HG03558 (cell line): Measurements from ENCODE around the gene KRTAP2-2.
"Not testable (repeated sequence)": the region's sequence is repeated elsewhere in the genome, so short reads cannot be mapped to it uniquely, and the experiment has no call there.

Source experiments
- ATAC-seq: cut with Tn5 transposase; IDR thresholded peaks from one replicate; pipeline ENCODE4 v1.9.1; 2021; ENCODE audit warnings: moderate number of reproducible peaks; ENCODE audit not compliant: unreplicated experiment; ENCODE audit errors: extremely low read depth

KRTAP2-2 gene

DNA sequence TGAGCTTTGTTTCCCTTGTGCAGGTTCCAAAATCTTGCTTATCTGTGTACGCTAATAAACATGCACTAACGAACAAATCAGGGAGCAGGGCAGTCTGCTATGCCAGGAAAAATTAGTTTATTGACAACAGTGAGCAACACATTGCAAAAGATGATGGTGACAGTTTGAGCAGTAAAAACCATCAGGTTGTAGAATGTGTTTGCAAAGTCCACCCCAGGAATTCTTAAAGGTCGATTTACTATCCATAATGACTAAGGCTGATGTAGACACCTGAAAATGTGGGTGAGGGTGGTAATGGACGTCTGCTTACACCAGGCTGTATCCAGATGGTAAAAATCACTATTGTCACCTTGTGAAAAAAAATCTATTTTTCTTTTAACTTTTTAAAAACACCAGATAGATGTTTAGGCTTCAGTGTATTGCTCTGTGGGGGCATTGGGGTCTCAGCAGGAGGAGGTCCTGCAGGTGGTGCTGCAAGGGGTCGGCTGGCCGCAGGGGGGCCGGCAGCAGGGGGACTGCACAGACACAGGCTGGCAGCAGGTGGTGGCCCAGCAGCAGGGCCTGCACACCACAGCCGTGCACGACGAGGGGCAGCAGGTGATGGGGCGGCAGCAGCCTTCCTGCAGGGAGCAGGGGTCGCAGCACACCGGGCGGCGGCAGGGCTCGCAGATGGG is 10.1 kb upstream of the KRTAP2-2 start:
- ATAC-seq = not testable (repeated sequence)

GRCh38 chr17:41064301-41064700 is 9.3 kb upstream of the KRTAP2-2 start:
- no peak for ATAC-seq

- ATAC-seq = no peak
Measured at GRCh38 chr17:41063449-41063848, 8.4 kb upstream of the KRTAP2-2 start.

- ATAC-seq = no peak
Measured at GRCh38 chr17:41061964-41062363, 6.9 kb upstream of the KRTAP2-2 start.

DNA sequence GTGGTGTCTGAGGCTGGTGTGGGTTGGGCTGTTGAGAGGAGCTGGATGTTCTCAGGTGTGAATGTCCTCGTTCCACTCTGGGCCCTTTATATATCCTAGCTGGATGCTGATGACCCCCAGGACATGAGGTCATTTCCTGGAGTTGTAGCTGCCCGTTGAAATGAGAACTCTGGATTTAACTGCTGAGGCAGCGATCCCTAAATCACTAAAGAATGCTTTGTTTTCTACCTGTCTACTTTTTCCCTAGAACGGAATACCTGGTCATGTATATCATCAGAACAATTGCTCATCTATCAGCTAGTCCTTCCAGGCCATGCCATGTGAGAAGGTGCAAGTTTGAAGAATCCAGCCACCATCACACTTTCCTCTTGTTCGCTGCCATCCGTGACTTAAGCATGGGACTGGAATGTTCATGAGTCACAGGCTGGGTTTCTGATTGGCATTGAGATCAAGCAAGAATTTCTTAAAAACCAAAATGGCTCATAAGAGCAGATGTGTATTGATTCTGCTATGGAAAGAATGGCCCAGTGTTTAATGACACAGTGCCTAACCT is 5.1 kb upstream of the KRTAP2-2 start, which contains the start of gene KRTAP2-3:
Gene KRTAP2-3, minus strand, starts transcription at position 63 of the 553 bp plus-strand sequence. CDS start 64 bp downstream, outside the sequence.
- no peak for ATAC-seq

DNA sequence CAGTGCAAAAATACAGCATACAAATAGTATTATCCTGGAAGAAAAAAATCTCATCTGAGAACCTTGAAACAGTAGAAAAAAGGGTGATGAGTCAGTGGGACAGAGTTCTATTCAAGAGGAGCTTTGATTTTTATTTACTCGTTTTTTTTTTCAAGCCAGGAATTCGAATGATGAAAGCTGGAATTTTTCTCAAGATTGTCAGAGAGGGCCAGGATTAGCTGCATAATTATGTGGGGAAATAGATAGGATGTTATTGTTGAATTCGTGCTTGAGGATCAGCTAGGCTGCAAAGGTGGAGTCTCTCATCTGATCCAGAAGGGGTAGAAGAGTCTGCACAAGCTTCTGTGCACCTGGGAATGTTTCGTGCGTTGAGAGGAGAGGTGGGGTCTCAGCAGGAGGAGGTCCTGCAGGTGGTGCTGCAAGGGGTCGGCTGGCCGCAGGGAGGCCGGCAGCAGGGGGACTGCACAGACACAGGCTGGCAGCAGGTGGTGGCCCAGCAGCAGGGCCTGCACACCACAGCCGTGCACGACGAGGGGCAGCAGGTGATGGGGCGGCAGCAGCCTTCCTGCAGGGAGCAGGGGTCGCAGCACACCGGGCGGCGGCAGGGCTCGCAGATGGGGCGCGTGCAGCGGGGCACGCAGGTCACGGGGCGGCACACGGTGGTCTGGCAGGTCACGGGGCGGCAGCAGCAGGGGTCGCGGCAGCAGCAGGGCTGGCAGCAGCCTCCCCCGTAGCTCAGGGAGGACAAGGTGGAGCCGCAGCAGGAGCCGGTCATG is 4.4 kb upstream of the KRTAP2-2 start:
- ATAC-seq = not testable (repeated sequence)

DNA sequence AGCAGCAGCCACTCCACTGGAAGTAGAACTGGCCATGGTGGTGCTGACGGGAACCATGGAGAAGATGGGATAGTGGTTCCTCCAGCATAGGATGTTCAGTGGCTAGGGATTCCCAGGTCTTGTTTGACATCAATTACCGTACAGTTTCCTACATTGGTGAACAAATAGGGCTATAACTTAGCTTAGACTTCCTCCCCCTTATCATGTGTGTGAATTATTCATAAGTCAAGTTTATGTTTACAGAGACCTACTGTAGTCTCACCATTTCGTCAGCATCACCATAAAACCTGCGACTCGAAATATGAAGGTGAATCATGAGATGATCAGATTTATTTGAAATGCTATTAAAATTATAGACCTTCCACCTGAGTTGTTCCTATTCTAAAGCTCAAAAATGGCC is 3.7 kb upstream of the KRTAP2-2 start:
- ATAC-seq = no peak

- ATAC-seq = no peak
Measured at GRCh38 chr17:41057547-41057946, 2.5 kb upstream of the KRTAP2-2 start.

DNA sequence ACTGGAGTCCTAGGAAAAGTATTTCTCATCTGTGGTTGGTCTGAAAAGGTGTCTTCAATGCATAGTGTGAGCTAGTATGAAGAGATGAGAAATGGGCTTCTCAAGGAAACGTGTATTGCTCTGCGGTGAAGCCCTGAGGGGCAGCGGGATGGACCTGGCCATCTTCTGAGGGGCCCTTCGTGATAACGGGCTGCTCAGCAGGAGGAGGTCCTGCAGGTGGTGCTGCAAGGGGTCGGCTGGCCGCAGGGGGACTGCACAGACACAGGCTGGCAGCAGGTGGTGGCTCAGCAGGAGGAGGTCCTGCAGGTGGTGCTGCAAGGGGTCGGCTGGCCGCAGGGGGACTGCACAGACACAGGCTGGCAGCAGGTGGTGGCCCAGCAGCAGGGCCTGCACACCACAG is 474 bp downstream of the KRTAP2-2 start:
- ATAC-seq = not testable (repeated sequence)

DNA sequence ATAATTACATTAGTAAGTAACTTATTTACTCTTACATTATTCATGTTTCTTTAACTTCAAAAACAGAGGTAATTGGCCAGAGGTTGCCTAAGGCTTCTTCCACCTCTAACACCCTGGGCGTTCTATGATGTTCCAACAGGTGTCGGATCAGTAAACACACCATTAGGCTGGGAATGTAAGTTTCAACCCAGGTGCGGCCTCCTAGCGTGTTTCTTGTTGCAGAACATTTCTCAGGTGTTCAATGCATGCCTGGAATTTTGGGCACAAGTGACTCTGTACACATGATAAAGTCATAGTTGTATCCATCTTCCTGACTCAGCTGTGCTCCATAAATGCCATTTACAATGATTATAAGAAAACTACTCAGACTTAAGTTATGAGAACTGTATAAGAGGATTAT is 1.0 kb downstream of the KRTAP2-2 start:
- no peak for ATAC-seq

- no peak for ATAC-seq
Measured at GRCh38 chr17:41052566-41052965, 2.5 kb downstream of the KRTAP2-2 start.

- no peak for ATAC-seq
Measured at GRCh38 chr17:41049110-41049509, 5.9 kb downstream of the KRTAP2-2 start.

DNA sequence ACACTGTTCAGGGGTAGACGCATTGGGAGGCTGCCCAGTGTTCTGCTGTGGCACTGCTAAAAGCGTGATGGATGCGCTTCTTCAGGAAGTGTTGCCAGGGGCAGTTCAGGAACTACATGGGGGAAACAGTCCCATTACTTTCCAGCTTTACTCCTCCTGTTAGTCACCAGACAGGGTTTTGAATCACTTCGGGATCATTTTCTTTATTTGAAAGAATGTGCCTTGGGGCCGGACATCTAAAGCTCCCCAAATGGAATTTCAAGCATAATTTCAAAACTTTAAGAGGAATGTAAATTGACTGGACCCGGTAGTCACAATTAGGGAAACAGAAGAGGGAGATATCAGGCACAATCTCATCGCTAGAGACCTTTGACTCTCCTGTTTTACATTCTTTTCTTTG is 6.6 kb downstream of the KRTAP2-2 start:
- ATAC-seq = no peak

GRCh38 chr17:41046735-41047465 is 8.1 kb downstream of the KRTAP2-2 start, which contains the start of gene KRTAP2-1:
Gene KRTAP2-1, minus strand, starts transcription at chr17:41047316. Its CDS starts 49 bp downstream, at chr17:41047267.
- ATAC-seq = not testable (repeated sequence)

DNA sequence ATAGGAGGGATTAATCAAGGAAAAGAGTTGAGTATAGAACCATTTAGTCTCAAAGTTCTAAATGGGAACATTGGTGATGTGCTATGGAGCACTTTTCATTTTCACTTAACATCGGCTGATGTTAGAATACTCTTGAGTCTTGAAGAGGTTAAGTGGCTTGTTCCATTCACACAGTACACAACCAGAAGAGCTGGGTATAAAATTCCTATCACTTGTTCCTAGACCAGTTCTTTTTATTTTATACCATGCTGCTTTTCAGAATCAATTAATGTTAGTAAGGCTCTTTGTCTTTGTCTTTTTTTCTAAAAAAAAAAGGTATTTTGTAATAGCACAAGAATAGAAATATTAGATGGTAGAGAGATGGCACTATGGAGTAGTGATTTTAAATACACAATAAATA is 12.1 kb downstream of the KRTAP2-2 start:
- ATAC-seq = no peak

DNA sequence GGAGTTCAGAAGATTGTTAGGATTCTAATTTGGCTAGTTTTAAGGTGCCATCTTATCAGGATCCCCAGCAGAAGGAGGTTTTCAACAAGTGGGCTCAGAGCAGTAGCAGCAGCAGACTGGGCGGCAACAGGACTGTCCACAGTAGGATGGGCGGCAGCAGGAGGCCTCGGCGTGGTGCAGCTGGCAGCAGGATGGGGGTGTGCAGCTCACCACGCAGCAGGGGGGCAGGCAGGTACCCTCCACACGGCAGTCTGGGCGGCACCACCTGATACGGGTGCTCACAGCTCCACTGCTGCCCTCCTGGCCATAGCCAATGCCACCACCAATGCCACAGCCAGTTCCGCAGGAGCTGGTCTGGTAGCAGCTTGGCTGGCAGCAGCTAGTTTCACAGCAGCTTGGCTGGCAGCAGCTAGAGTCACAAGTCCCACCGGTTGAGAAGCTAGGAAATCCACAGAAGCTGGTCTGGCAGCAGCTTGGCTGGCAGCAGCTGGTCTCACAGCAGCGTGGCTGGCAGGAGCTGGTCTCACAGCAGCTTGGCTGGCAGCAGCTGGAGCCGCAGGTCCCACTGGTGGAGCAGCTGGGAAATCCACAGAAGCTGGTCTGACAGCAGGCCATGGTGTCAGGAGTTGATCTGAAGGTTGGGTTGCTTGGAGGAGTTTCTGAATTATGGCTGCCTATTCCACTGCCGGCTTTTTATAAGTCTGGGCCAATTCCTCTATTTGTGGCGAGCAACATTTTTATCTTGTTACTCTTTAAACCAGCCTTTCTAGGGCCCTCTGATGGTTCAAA is 14.1 kb downstream of the KRTAP2-2 start, which contains the start of gene KRTAP1-1:
Gene KRTAP1-1, minus strand, starts transcription at position 668 of the 789 bp plus-strand sequence. Its CDS starts 53 bp downstream, at position 615.
- ATAC-seq = not testable (repeated sequence)

- ATAC-seq = no peak
Measured at GRCh38 chr17:41037853-41038350, 17.1 kb downstream of the KRTAP2-2 start.

DNA sequence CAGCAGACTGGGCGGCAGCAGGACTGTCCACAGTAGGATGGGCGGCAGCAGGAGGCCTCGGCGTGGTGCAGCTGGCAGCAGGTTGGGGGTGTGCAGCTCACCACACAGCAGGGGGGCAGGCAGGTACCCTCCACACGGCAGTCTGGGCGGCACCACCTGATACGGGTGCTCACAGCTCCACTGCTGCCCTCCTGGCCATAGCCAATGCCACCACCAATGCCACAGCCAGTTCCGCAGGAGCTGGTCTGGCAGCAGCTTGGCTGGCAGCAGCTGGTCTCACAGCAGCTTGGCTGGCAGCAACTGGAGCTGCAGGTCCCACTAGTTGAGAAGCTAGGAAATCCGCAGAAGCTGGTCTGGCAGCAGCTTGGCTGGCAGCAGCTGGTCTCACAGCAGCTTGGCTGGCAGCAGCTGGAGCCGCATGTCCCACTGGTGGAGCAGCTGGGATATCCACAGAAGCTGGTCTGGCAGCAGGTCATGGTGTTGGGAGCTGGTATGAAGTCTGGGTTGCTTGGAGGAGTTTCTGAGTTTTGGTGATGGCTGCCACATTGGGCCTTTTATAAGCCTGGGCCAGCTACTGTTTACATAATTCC is 20.6 kb downstream of the KRTAP2-2 start, which contains the start of gene KRTAP1-3:
Gene KRTAP1-3, minus strand, starts transcription at position 529 of the 590 bp plus-strand sequence. Its CDS starts 53 bp downstream, at position 476.
- ATAC-seq = not testable (repeated sequence)
